Gastroesophageal sphincter (tissue), 2 donors: ENCODE measurements around the gene TMPRSS4.

Experiments used
- POLR2A ChIP-seq, 2 donors: fragments of 450-650 bp; IDR thresholded peaks; one replicate each; pipeline ENCODE4 v1.6.1; 2017; ENCODE audit warnings: antibody characterized with exemption in 2 of 2, mild to moderate bottlenecking in 2 of 2, moderate library complexity in 1 of 2
- POLR2AphosphoS5 ChIP-seq: sonication (generic); formaldehyde crosslinking; IDR thresholded peaks from one replicate; pipeline ENCODE4 v1.6.1; 2017; ENCODE audit warnings: antibody characterized with exemption

DNA sequence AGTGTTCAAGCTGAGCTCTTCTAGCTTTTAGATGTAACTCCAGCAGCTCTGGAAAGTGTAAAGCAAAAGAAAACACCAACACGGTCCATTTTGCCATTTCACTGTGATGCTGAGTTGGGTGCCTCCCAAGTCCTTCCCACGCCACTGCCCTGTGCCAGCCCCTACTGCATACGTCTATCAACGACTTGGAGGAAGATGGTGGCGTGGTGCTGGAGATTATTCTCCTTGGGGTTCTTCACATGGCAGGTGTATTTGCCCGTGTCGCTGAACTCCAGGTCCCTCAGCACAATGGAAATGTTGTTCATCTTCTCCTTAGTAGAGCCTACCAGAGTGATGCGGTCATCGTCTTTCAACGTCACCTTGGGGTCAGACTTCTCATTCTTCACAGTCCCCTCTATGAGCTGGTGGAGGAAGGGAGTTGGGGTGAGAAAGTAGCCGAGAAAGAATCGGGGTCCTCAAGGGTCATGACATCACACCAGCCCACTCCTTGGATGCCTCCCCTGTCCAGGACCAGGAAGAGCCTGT is 66.8 kb downstream of the TMPRSS4 start:
- no peak for TF ChIP-seq POLR2AphosphoS5
- TF ChIP-seq POLR2A (IDR thresholded peaks at IDR 0.05) = no peak
